OCI-LY1 (cell line): Measurements from ENCODE around the gene FKBP8.

Experiments
- H2AFZ ChIP-seq: fragments of 200-600 bp; sonication (generic), shearing (Covaris generic); 2 replicates; pipeline ENCODE4 v1.6.0; 2014; ENCODE audit warnings: antibody characterized with exemption, mild to moderate bottlenecking, low read length
- H3F3A ChIP-seq: fragments of 200-600 bp; sonication (generic), shearing (Covaris generic); 2 replicates; pipeline ENCODE4 v1.6.0; 2014; ENCODE audit warnings: mild to moderate bottlenecking, antibody characterized with exemption, low read length, moderate library complexity; ENCODE audit not compliant: insufficient read depth
- H3K27ac ChIP-seq: fragments of 200-600 bp; sonication (generic); 2 replicates; pipeline ENCODE4 v1.5.1; 2014; ENCODE audit warnings: low read length, mixed run types, mild to moderate bottlenecking, low read depth; ENCODE audit not compliant: poor library complexity, severe bottlenecking
- H3K27me3 ChIP-seq: fragments of 200-600 bp; sonication (generic); 2 replicates; pipeline ENCODE4 v1.6.0; 2014; ENCODE audit warnings: antibody characterized with exemption, mild to moderate bottlenecking, low read length, moderate library complexity; ENCODE audit not compliant: insufficient read depth
- H3K36me3 ChIP-seq: fragments of 200-600 bp; sonication (generic); 2 replicates; pipeline ENCODE4 v1.6.1; 2014; ENCODE audit warnings: mild to moderate bottlenecking, antibody characterized with exemption, low read length, moderate library complexity, mixed read lengths; ENCODE audit not compliant: insufficient read depth
- H3K4me1 ChIP-seq: fragments of 200-600 bp; sonication (generic); 2 replicates; pipeline ENCODE4 v1.5.1; 2014; ENCODE audit warnings: mild to moderate bottlenecking, low read length, moderate library complexity; ENCODE audit not compliant: insufficient read depth, severe bottlenecking
- H3K4me2 ChIP-seq: fragments of 200-600 bp; sonication (generic), shearing (Covaris generic); 2 replicates; pipeline ENCODE4 v1.6.1; 2014; ENCODE audit warnings: low read length
- H3K4me3 ChIP-seq: fragments of 200-600 bp; sonication (generic); 2 replicates; pipeline ENCODE4 v1.5.1; 2014; ENCODE audit warnings: low read length, low read depth, mild to moderate bottlenecking, mixed read lengths; ENCODE audit not compliant: poor library complexity, severe bottlenecking
- H3K79me2 ChIP-seq: fragments of 200-600 bp; shearing (Covaris generic); 2 replicates; pipeline ENCODE4 v1.6.1; 2016; ENCODE audit warnings: mixed run types, low read length, mixed read lengths; ENCODE audit not compliant: insufficient read depth
- H3K9ac ChIP-seq: fragments of 200-600 bp; sonication (generic), shearing (Covaris generic); 2 replicates; pipeline ENCODE4 v1.6.1; 2014; ENCODE audit warnings: mild to moderate bottlenecking, low read length, mixed read lengths
- H3K9me2 ChIP-seq: fragments of 200-600 bp; sonication (generic), shearing (Covaris generic); 2 replicates; pipeline ENCODE4 v1.6.1; 2014; ENCODE audit warnings: low read depth, mild to moderate bottlenecking, low read length, mixed read lengths
- H3K9me3 ChIP-seq: fragments of 200-600 bp; shearing (Covaris generic); 2 replicates; pipeline ENCODE4 v1.6.1; 2014; ENCODE audit warnings: low read length, mixed read lengths
- H4K20me1 ChIP-seq: fragments of 200-600 bp; sonication (generic), shearing (Covaris generic); 2 replicates; pipeline ENCODE4 v1.6.0; 2016; ENCODE audit warnings: mild to moderate bottlenecking, low read length; ENCODE audit not compliant: insufficient read depth
- EZH2 ChIP-seq: fragments of 200-600 bp; sonication (generic), shearing (Covaris generic); IDR thresholded peaks from 2 replicates; pipeline ENCODE4 v1.8.0; 2017; ENCODE audit warnings: borderline replicate concordance, mixed run types, mild to moderate bottlenecking, antibody characterized with exemption, low read length, moderate library complexity, mixed read lengths
- TF ChIP-seq, protein P1 (sequence below): fragments of 200-600 bp; sonication (generic), shearing (Covaris generic); IDR thresholded peaks from 2 replicates; pipeline ENCODE4 v1.5.1; 2017; ENCODE audit warnings: mild to moderate bottlenecking, antibody characterized with exemption, low read length, moderate library complexity, mixed read lengths

Gene FKBP8

DNA sequence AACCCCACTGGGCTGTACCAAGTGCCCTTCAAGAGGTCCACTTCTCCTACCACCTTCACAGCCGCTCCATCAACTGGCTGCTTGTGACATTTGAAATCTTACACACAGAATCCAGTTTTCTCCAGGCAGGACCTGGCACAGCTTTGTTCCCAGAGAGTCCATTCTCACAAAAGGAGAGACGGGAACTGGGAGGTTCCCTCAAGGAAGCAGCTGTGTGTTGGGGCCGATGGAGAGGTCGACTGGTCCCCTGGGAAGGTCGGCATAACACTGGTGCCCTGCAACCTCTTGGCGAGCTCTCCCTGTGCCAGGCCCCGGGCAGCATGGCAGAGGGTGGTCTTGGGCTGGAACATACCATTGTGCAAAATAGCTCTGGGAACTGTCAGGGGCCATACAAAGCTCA lies 43.0 kb downstream of the FKBP8 start:
- no peaks in the 10 kb centered on the region for H3K9me2 ChIP-seq
- no peak overlapping the region for H2AFZ ChIP-seq
- no peak overlapping the region for H3K9ac ChIP-seq
- H3K27ac ChIP-seq, result no peak overlapping the region
- H4K20me1 ChIP-seq, result no peaks in the 10 kb centered on the region
- H3K9me3 ChIP-seq, result no peaks in the 10 kb centered on the region
- H3F3A ChIP-seq, result no peaks in the 10 kb centered on the region
- H3K79me2 ChIP-seq, result 0 out of 2 replicates have a peak, but pooled peaks cover 2% of the 10 kb centered on the region
- no peak overlapping the region for H3K4me3 ChIP-seq
- no peaks in the 10 kb centered on the region for H3K27me3 ChIP-seq
- H3K4me1 ChIP-seq, result peaks cover 41% of the 10 kb centered on the region
- no peak overlapping the region for H3K4me2 ChIP-seq
- H3K36me3 ChIP-seq, result no peaks in the 10 kb centered on the region
- no peak for TF ChIP-seq EZH2
- TF ChIP-seq, protein P1, sequence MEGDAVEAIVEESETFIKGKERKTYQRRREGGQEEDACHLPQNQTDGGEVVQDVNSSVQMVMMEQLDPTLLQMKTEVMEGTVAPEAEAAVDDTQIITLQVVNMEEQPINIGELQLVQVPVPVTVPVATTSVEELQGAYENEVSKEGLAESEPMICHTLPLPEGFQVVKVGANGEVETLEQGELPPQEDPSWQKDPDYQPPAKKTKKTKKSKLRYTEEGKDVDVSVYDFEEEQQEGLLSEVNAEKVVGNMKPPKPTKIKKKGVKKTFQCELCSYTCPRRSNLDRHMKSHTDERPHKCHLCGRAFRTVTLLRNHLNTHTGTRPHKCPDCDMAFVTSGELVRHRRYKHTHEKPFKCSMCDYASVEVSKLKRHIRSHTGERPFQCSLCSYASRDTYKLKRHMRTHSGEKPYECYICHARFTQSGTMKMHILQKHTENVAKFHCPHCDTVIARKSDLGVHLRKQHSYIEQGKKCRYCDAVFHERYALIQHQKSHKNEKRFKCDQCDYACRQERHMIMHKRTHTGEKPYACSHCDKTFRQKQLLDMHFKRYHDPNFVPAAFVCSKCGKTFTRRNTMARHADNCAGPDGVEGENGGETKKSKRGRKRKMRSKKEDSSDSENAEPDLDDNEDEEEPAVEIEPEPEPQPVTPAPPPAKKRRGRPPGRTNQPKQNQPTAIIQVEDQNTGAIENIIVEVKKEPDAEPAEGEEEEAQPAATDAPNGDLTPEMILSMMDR, result no peak

GRCh38 chr19:18499055-18499775 lies 44.2 kb downstream of the FKBP8 start:
- H3F3A ChIP-seq, result no peaks in the 10 kb centered on the region
- H3K36me3 ChIP-seq, result no peaks in the 10 kb centered on the region
- no peaks in the 10 kb centered on the region for H4K20me1 ChIP-seq
- H3K4me1 ChIP-seq, result peaks cover 34% of the 10 kb centered on the region
- no peak overlapping the region for H3K4me2 ChIP-seq
- no peaks in the 10 kb centered on the region for H3K27me3 ChIP-seq
- no peak overlapping the region for H3K27ac ChIP-seq
- no peak overlapping the region for H2AFZ ChIP-seq
- no peaks in the 10 kb centered on the region for H3K9me3 ChIP-seq
- 0 out of 2 replicates have a peak, but pooled peaks cover 2% of the 10 kb centered on the region for H3K79me2 ChIP-seq
- no peak overlapping the region for H3K9ac ChIP-seq
- no peaks in the 10 kb centered on the region for H3K9me2 ChIP-seq
- H3K4me3 ChIP-seq, result no peak overlapping the region
- TF ChIP-seq, protein P1, result no peak
- TF ChIP-seq EZH2, result no peak

- Histone ChIP-seq H3K36me3 (no peaks in the 10 kb centered on the region), H3K9ac (no peak overlapping the region), H3K9me2 (no peaks in the 10 kb centered on the region), H3F3A (no peaks in the 10 kb centered on the region), H4K20me1 (no peaks in the 10 kb centered on the region; the same call in 1 of the 2 replicates), H2AFZ (no peak overlapping the region), H3K4me3 (no peak overlapping the region), H3K27me3 (no peaks in the 10 kb centered on the region), H3K27ac (no peak overlapping the region), H3K4me2 (no peak overlapping the region), H3K4me1 (peaks cover 13% of the 10 kb centered on the region), H3K79me2 (0 out of 2 replicates have a peak, but pooled peaks cover 2% of the 10 kb centered on the region), H3K9me3 (no peaks in the 10 kb centered on the region)
- TF ChIP-seq, protein P1, result no peak
- TF ChIP-seq EZH2, result no peak
Measured at GRCh38 chr19:18496980-18497256, 46.5 kb downstream of the FKBP8 start.
